GM18517 (cell line): Measurements from ENCODE around the gene APOM.

Source experiments
- ATAC-seq: cut with Tn5 transposase; IDR thresholded peaks from one replicate; pipeline ENCODE4 v1.9.1; 2021; ENCODE audit warnings: mild to moderate bottlenecking, moderate library complexity; ENCODE audit not compliant: unreplicated experiment

APOM gene

DNA sequence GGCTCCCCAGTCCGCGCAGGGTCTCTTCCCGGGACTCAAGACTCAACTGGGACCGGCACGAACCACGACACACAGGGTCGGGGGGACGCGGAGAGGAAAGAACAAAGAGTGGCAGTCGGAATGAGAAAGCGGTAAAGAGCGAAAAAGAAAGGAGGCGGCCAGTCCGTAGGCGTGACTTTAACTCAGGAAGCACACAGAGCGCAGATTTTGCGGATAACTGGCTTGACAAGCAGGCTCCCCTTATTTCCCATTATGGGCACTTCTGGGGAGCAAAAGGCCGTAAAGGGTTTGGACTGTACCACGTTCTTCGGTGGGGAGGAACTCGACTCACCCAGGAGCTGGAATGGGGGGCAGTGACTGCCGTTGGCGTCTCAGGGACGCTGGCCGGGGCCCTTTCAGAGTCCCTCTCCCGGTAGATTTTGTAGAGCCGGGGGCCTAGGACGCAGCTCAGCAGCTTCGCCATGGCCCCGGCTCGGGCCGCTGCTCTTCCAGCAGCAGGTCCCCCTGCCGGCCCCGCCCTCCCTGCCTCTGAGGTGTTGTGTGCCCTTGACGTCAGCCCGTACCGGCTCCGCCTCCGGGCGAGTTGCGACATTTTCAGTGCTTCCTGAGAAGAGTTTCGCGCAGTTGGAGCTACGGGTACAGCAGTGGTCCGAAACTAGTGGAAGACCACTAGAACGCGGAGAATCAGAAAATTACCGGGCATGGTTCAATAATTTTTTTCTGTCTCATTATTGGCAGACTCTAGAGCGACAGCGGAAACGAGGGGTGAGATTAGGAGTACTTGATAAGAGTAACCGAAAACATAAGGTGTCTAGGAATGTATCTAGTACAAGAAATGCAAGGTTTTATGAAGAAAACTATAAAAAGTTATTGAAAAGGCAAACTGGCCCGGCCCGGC is 47.4 kb downstream of the APOM start, which contains the start of gene ABHD16A:
ABHD16A (minus strand) TSS at position 506 of the 898 bp plus-strand sequence; CDS start at position 463, 43 bp downstream.
- peak; percentile 81 for ATAC-seq

DNA sequence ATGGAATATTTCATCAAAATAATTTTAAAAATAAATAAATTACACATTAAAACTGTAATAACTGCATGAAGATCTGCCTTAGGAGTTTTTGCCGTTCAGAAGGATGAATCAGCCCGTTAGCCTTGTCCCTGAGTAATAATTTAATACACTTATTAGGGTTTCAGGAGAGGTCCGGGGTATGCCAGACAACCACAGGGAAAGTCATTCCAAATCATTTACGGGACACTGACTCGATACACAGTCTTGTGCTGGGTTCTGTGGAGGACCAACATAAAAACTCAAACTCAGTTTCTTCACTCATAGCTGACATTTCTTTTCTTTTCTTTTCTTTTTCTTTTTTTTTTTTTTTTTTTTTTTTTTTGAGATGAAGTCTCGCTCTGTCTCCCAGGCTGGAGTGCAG is 50.2 kb downstream of the APOM start:
- ATAC-seq: no peak

DNA sequence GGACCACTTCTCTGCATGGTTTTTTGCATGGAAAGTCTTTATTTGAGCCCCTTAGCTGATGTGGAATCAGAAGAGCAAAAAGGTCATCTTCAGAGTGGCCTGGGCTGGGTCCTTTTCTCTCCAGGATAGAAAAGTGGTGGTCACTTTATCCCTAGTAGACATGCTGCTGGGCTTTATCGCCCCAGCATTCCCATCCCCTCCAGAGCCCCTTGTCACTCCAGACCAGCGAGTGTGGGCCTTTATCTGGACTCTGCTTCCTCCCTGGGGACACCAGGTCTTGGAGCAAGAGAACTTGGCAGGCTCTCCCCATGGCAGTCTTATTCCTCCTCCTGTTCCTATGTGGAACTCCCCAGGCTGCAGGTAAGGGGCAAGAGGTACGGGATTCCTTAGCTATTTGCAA is 50.9 kb downstream of the APOM start, which contains the start of gene LY6G6F:
LY6G6F (plus strand) TSS at position 268 of the 400 bp plus-strand sequence; CDS start at position 309, 41 bp downstream.
- ATAC-seq: no peak

DNA sequence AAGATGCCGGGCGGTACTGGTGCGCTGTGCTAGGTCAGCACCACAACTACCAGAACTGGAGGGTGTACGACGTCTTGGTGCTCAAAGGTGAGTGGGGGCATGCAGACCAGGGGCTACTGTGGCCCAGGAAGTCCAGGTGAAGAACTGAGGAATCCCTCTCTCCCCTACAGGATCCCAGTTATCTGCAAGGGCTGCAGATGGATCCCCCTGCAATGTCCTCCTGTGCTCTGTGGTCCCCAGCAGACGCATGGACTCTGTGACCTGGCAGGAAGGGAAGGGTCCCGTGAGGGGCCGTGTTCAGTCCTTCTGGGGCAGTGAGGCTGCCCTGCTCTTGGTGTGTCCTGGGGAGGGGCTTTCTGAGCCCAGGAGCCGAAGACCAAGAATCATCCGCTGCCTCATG is 52.0 kb downstream of the APOM start:
- ATAC-seq: no peak
